ENCODE data around the gene RNF32. TPM values are rescaled to one million over a fixed set of nuclear protein-coding genes. Genes with fewer than 3 reads are reported as not detected.

The RNF32 gene
- total and polyA plus RNA-seq, 2 of the 13 experiments (the other 11 are each of a cell fraction or from before 2014, with no cell fraction given) = not detected

- no peak for TF ChIP-seq PPARG (CRISPR knock-in tag; conservative IDR thresholded peaks at IDR 0.05)
- TF ChIP-seq MYC (CRISPR knock-in tag; IDR thresholded peaks at IDR 0.05; ENCODE audit: borderline replicate concordance) = no peak
- TF ChIP-seq TBL1XR1 (IDR thresholded peaks at IDR 0.05; ENCODE audit: borderline replicate concordance, low read length, partially characterized antibody) = no peak
- no peak for TF ChIP-seq ZNF775 (CRISPR knock-in tag; IDR thresholded peaks at IDR 0.05; ENCODE audit: borderline replicate concordance)
- TF ChIP-seq CREB3 (CRISPR knock-in tag; IDR thresholded peaks at IDR 0.05) = no peak
- TF ChIP-seq NONO (IDR thresholded peaks at IDR 0.05) = no peak
- TF ChIP-seq NONO (CRISPR knock-in tag; conservative IDR thresholded peaks at IDR 0.05) = no peak
- no peak for TF ChIP-seq HBP1 (CRISPR knock-in tag; IDR thresholded peaks at IDR 0.05; ENCODE audit: low read depth)
- no peak for TF ChIP-seq THYN1 (CRISPR knock-in tag; IDR thresholded peaks at IDR 0.05; ENCODE audit: borderline replicate concordance, low read depth)
Measured at GRCh38 chr7:156606691-156607331, 33.8 kb upstream of the RNF32 start (continued).

DNA sequence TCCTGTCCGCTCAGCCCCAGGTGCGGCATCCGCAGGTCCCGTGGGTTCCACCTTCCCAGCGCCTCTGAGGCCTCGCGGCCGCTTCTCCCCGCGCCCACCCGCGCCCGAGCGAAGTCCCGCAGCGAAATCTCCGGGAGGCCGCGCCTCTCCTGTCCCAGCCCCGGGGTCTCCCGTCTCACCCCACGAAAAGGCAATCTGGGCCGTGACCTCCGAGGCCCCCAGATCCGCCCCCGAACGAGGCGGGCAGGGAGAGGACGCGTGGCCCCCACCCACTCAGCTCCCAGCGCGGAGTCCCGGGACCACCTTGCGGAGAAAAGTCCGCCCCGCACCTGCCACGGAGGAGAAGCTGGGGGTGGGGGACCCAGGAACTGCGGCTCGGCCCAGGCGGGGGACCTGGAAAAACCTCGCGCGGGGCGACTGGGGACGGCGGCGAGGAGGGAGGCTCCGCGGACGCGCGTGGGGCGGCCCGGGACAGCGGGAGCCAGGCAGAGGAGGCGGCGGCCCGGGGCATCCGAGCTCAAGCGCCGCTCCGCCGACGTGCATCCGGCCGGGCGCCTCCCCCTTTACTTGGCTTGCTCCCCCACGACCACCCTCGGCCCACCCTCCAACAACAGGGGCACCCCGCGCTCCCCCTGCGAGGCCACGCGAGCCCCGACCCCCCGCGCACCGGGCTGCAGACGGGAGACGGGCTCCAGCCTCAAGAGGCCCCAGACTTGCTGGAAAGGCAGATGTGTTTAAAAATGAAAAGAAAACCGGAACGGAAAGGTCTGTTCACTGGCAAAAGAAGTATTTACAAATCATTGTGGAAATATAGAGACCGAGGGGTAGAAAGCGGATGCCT, 33.0 kb upstream of the RNF32 start:
- 98% methylated on average over 83 of the region's 84 CpGs for WGBS (ENCODE audit: low lambda C conversion rate)
- ATAC-seq (no peak), DNase-seq (ENCODE audit: low spot score) (no peak), FAIRE-seq (no peak)
- ChIA-PET CTCF (ENCODE audit: low intra/inter-chr PET ratio, low total read pairs) (no interaction called here), POLR2A (no interaction called here)
- Histone ChIP-seq H3K27ac (ENCODE audit: extremely low read length, insufficient read depth, low read length) (peak overlapping the region; percentile 100), H3K79me2 (ENCODE audit: insufficient read depth, low read length) (no peaks in the 10 kb centered on the region), H4K20me1 (ENCODE audit: insufficient read depth, low read length) (no peaks in the 10 kb centered on the region), H3K9me3 (ENCODE audit: low read length) (no peaks in the 10 kb centered on the region), H3K9ac (ENCODE audit: insufficient read depth, low read depth, low read length) (no peak overlapping the region), H3K4me2 (ENCODE audit: low read depth, low read length) (no peak overlapping the region), H2AFZ (ENCODE audit: low read length) (no peak overlapping the region), H3K4me3 (replicated peaks in 1 of 3; ENCODE audit: insufficient read depth in 1 of 3, low read depth in 2 of 3, low read length in 3 of 3) (no peak overlapping the region), H3K36me3 (replicated peaks in 1 of 2; ENCODE audit: control insufficient read depth in 1 of 2, insufficient read depth in 2 of 2, low read length in 2 of 2) (no peaks in the 10 kb centered on the region), H3K27me3 (ENCODE audit: control insufficient read depth in 1 of 2, insufficient read depth in 2 of 2, low read length in 2 of 2) (no peaks in the 10 kb centered on the region), H3K4me1 (ENCODE audit: insufficient read depth, low read length) (peaks cover 56% of the 10 kb centered on the region)
- BruUV-seq (replicated peaks) = no TSS peak
- intact Hi-C loops (cut with micrococcal nuclease; ENCODE audit: unreplicated experiment) (no loop called here), in situ Hi-C loops (cut with HindIII; ENCODE audit: extremely low pct_ligation_motif_present, low pct_unique_long_range_greater_than_20kb) (no loop called here)
- TF ChIP-seq ZNF24 (IDR thresholded peaks at IDR 0.05) = no peak
- TF ChIP-seq RFXAP (CRISPR knock-in tag; IDR thresholded peaks at IDR 0.05; ENCODE audit: borderline replicate concordance) = no peak
- TF ChIP-seq, protein P1, sequence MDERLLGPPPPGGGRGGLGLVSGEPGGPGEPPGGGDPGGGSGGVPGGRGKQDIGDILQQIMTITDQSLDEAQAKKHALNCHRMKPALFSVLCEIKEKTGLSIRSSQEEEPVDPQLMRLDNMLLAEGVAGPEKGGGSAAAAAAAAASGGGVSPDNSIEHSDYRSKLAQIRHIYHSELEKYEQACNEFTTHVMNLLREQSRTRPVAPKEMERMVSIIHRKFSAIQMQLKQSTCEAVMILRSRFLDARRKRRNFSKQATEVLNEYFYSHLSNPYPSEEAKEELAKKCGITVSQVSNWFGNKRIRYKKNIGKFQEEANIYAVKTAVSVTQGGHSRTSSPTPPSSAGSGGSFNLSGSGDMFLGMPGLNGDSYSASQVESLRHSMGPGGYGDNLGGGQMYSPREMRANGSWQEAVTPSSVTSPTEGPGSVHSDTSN (CRISPR knock-in tag; IDR thresholded peaks at IDR 0.05) = no peak
- 0 out of 2 replicates have a peak, but pooled peaks have one; percentile 18 for TF ChIP-seq ZBTB33 (CRISPR knock-in tag; IDR thresholded peaks at IDR 0.05)
- TF ChIP-seq RORA (CRISPR knock-in tag; IDR thresholded peaks at IDR 0.05) = no peak
- peak; percentile 6 for TF ChIP-seq AGO2 (optimal IDR thresholded peaks at IDR 0.05; ENCODE audit: low read depth, low read length)

Data from HepG2 (cell line).